Motor neuron (in vitro differentiated cells): Measurements from ENCODE around the gene SELENOS. TPM values are rescaled to one million over a fixed set of nuclear protein-coding genes. Genes with fewer than 3 reads are reported as not detected.

Experiments used
- total RNA-seq, 8 experiments: library from RNA; unstranded; fragments of 300-600 nt; gene quantifications; 2 replicates each; pipeline versions ENCODE4 v1.2.3 to v1.2.4, GENCODE V29; 2022

Gene SELENOS
- total RNA-seq, 8 experiments from 2014 or later = 35.6 to 101 (median 60.3) TPM

Other genes with a start within 250 kb of the SELENOS start
- 10 to 100 TPM; 14.2 to 59.5 (median 20.7) TPM for gene CHSY1, start 25.4 kb downstream of the SELENOS start, total RNA-seq
- gene SNRPA1, start 17.8 kb upstream of the SELENOS start, total RNA-seq = 100 to 1,000 TPM in 1 of 8 experiments, 10 to 100 TPM in 7; 30.9 to 101 (median 68.4) TPM
- gene PCSK6, start 212.2 kb upstream of the SELENOS start, total RNA-seq = 1 to 10 TPM; 1.5 to 9.9 (median 3.7) TPM